Common myeloid progenitor, CD34-positive (primary cell): ENCODE data around the gene SDHAF2. TPM values are rescaled to one million over a fixed set of nuclear protein-coding genes. Genes with fewer than 3 reads are reported as not detected.
A peak's percentile ranks its signal among the peaks of the same experiment; 100 is the strongest.
"Not testable (repeated sequence)": the region's sequence is repeated elsewhere in the genome, so short reads cannot be mapped to it uniquely, and the experiment has no call there.

Source experiments
- CTCF ChIA-PET: fragments of 350-600 bp; sonication (Branson Sonifier 250); formaldehyde crosslinking; loops from one replicate; lab custom pipeline; 2021; ENCODE audit warnings: antibody characterized with exemption; lab: Charles Lee
- POLR2A ChIA-PET: fragments of 350-600 bp; sonication (Branson Sonifier 250); formaldehyde crosslinking; loops from one replicate; lab custom pipeline; 2021; ENCODE audit warnings: antibody characterized with exemption; lab: Charles Lee
- DNase-seq, 3 donors: peaks; one replicate each; pipeline versions ENCODE4 v3.0.0 to v3.0.0-alpha.2; 2013
- H3K27ac ChIP-seq, 2 experiments: 1 replicate in 1 of 2; 2 replicates in 1 of 2; pipeline ENCODE4 v1.7.0; 2013; ENCODE audit warnings: inconsistent platforms in 2 of 2, low read length in 2 of 2, mild to moderate bottlenecking in 2 of 2, low read depth in 1 of 2, moderate library complexity in 1 of 2; ENCODE audit not compliant: severe bottlenecking in 2 of 2, insufficient read depth in 1 of 2, poor library complexity in 1 of 2
- H3K27me3 ChIP-seq, 5 experiments: replicated peaks in 2 of 5; 1 replicate in 3 of 5; 2 replicates in 2 of 5; pipeline versions ENCODE4 v1.6.1 to v1.7.0; 2013; ENCODE audit warnings: low read length in 4 of 5, mild to moderate bottlenecking in 2 of 5, moderate library complexity in 2 of 5, inconsistent platforms in 1 of 5; ENCODE audit not compliant: insufficient read depth in 5 of 5, control insufficient read depth in 4 of 5
- H3K36me3 ChIP-seq, 4 experiments: 1 replicate in 2 of 4; 2 replicates in 2 of 4; pipeline versions ENCODE4 v1.6.1 to v1.7.0; 2013; ENCODE audit warnings: low read length in 3 of 4, control low read depth in 1 of 4, mild to moderate bottlenecking in 1 of 4; ENCODE audit not compliant: control insufficient read depth in 4 of 4, insufficient read depth in 4 of 4
- H3K4me1 ChIP-seq, 4 experiments: 1 replicate in 3 of 4; 2 replicates in 1 of 4; pipeline versions ENCODE4 v1.6.1 to v1.7.1; 2013; ENCODE audit warnings: low read length in 3 of 4, mild to moderate bottlenecking in 3 of 4, control low read depth in 1 of 4, inconsistent platforms in 1 of 4, moderate library complexity in 1 of 4; ENCODE audit not compliant: control insufficient read depth in 4 of 4, insufficient read depth in 4 of 4; ENCODE audit errors: control extremely low read depth in 1 of 4
- H3K4me3 ChIP-seq, 7 experiments: 1 replicate in 4 of 7; 2 replicates in 3 of 7; pipeline versions ENCODE4 v1.5.1 to v1.7.0; 2013; ENCODE audit warnings: mild to moderate bottlenecking in 7 of 7, low read length in 6 of 7, moderate library complexity in 6 of 7, inconsistent platforms in 2 of 7, low read depth in 2 of 7, control low read depth in 1 of 7; ENCODE audit not compliant: insufficient read depth in 4 of 7, control insufficient read depth in 1 of 7; ENCODE audit errors: extremely low read depth in 1 of 7
- H3K9me3 ChIP-seq, 5 experiments: 1 replicate in 4 of 5; 2 replicates in 1 of 5; pipeline versions ENCODE4 v1.6.1 to v1.7.1; 2013; ENCODE audit warnings: low read length in 4 of 5, mild to moderate bottlenecking in 2 of 5, inconsistent platforms in 1 of 5, low read depth in 1 of 5, moderate library complexity in 1 of 5; ENCODE audit not compliant: control insufficient read depth in 4 of 5, insufficient read depth in 2 of 5; ENCODE audit errors: control extremely low read depth in 1 of 5
- WGBS: methylation state at CpG from one replicate; pipeline ENCODE4 v1.1.5; 2013; ENCODE audit not compliant: insufficient coverage; 5-methylcytosine and 5-hydroxymethylcytosine counted together
- polyA plus RNA-seq: library from polyadenylated mRNA; unstranded; fragments of 120-200 nt; gene quantifications from one replicate; pipeline ENCODE4 v1.2.1, GENCODE V29; 2013

SDHAF2 gene
- 34.7 TPM for polyA plus RNA-seq

GRCh38 chr11:61429691-61430582 is at the start of gene SDHAF2, which contains the start of gene CPSF7:
SDHAF2 (plus strand) TSS chr11:61430124; CDS start chr11:61430147, 23 bp downstream.
CPSF7 (minus strand) TSS chr11:61429975; CDS start chr11:61429235, 740 bp downstream.
- H3K9me3 ChIP-seq: no peaks in the 10 kb centered on the region
- peak within 1 kb of the TSS; percentile 49 to 100 (median 88) for H3K4me3 ChIP-seq
- POLR2A ChIA-PET: interaction anchor here (0.5 to 2.1 kb wide), 12 partner anchors 9 to 341 kb away, joined by 3 to 12 read pairs (median 3); partner anchors contain the start of gene SYT7
- H3K27ac ChIP-seq: peak within 1 kb of the TSS; percentile 97 to 98
- CTCF ChIA-PET: interaction anchor here (0.6 to 3.5 kb wide), 10 partner anchors 10 to 87 kb away, joined by 3 to 17 read pairs (median 4); no protein-coding TSS in a partner anchor
- H3K36me3 ChIP-seq: peaks cover 6 to 42% (median 21%) of the 10 kb centered on the region in 4 experiments
- no peaks in the 10 kb centered on the region for H3K27me3 ChIP-seq
- DNase-seq: peak; percentile 96 to 99 (median 98)
- under 1% methylated on average over 63 of the region's 82 CpGs for WGBS
- peaks cover 10 to 28% (median 19%) of the 10 kb centered on the region in 4 experiments for H3K4me1 ChIP-seq

GRCh38 chr11:61380884-61381283 is 49.0 kb upstream of the SDHAF2 start:
- POLR2A ChIA-PET: interaction anchor here (1.6 kb wide), 1 partner anchor 44 kb away, joined by 3 read pairs; no protein-coding TSS in a partner anchor

GRCh38 chr11:61383859-61384258 is 46.1 kb upstream of the SDHAF2 start:
- H3K9me3 ChIP-seq, H3K36me3 ChIP-seq, H3K27me3 ChIP-seq, H3K27ac ChIP-seq, DNase-seq, POLR2A ChIA-PET, H3K4me3 ChIP-seq, H3K4me1 ChIP-seq: not testable (repeated sequence)
- CTCF ChIA-PET: interaction anchor here (1.4 to 14.4 kb wide), 10 partner anchors 9 to 133 kb away, joined by 5 to 341 read pairs (median 22); partner anchors contain the start of genes CYB561A3, DDB1, TKFC and TMEM138
- WGBS: 89% methylated on average over 5 of the region's 5 CpGs

More at GRCh38 chr11:61380884-61381283, 49.0 kb upstream of the SDHAF2 start:
- H3K36me3 ChIP-seq: peaks cover 0 to 2% (median 0%) of the 10 kb centered on the region in 4 experiments
- WGBS: 100% methylated on average over 5 of the region's 9 CpGs
- no peak overlapping the region for H3K4me3 ChIP-seq
- H3K27me3 ChIP-seq: no peaks in the 10 kb centered on the region
- H3K27ac ChIP-seq: no peak overlapping the region
- H3K9me3 ChIP-seq: no peaks in the 10 kb centered on the region
- DNase-seq: no peak
- CTCF ChIA-PET: interaction anchor here (1.1 to 14.4 kb wide), 3 partner anchors 12 to 43 kb away, joined by 4 to 341 read pairs (median 83); partner anchors contain the start of genes DDB1, TKFC and TMEM216
- peaks cover 0 to 2% (median 0%) of the 10 kb centered on the region in 4 experiments for H3K4me1 ChIP-seq

- Histone ChIP-seq H3K4me3 (no peak overlapping the region), H3K9me3 (no peaks in the 10 kb centered on the region), H3K27ac (no peak overlapping the region), H3K27me3 (no peaks in the 10 kb centered on the region), H3K36me3 (no peaks in the 10 kb centered on the region), H3K4me1 (peaks cover 0 to 2% (median 0%) of the 10 kb centered on the region in 4 experiments)
- WGBS: 93% methylated on average over 12 of the region's 15 CpGs
- CTCF ChIA-PET: interaction anchor here (0.5 to 14.4 kb wide), 24 partner anchors 10 to 256 kb away, joined by 3 to 341 read pairs (median 5); partner anchors contain the start of genes CYB561A3, DDB1, TKFC and TMEM138
- POLR2A ChIA-PET: interaction anchor here (1.0 kb wide), 1 partner anchor 48 kb away, joined by 4 read pairs; no protein-coding TSS in a partner anchor
- no peak for DNase-seq
Measured at GRCh38 chr11:61384271-61385242, 45.4 kb upstream of the SDHAF2 start.

- no peak for DNase-seq
- Histone ChIP-seq H3K4me1 (peaks cover 4 to 25% (median 22%) of the 10 kb centered on the region in 4 experiments), H3K27me3 (no peaks in the 10 kb centered on the region), H3K36me3 (peaks cover 0 to 5% (median 2%) of the 10 kb centered on the region in 4 experiments), H3K4me3 (no peak overlapping the region), H3K9me3 (no peaks in the 10 kb centered on the region), H3K27ac (no peak overlapping the region)
- 100% methylated on average over 1 of the region's 1 CpG for WGBS
- POLR2A ChIA-PET: no interaction called here
- CTCF ChIA-PET: interaction anchor here (0.8 to 14.4 kb wide), 8 partner anchors 8 to 52 kb away, joined by 3 to 341 read pairs (median 4); partner anchors contain the start of genes DDB1, TKFC and TMEM138
Measured at GRCh38 chr11:61390161-61390560, 39.8 kb upstream of the SDHAF2 start.
